ENCODE data around the gene FHIT. TPM values are rescaled to one million over a fixed set of nuclear protein-coding genes. Genes with fewer than 3 reads are reported as not detected.
A peak's percentile ranks its signal among the peaks of the same experiment; 100 is the strongest.

FHIT gene
- total RNA-seq, 1 experiment from 2014 or later, result 3.6 TPM

DNA sequence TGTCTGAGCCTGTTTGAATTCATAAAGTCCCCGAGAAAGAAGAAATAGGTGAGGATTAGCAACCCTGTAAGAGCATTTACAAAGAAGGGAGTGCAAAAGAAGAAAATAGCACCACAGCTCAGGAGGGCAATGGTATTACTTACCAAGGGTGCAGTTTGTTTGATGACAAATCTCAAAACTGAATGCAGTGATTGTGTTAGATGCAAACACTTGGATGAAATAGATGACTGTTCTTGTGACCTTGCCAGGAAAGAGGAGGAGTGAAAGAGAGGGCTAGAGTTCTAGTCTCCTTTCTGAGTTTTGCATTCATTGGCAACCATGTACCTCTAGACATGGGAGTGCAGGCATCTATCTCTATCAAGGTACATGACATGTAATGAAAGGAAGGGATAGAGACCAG, 1170.6 kb downstream of the FHIT start:
- DNase-seq (no peak), ATAC-seq (peak; percentile 24; the same call in 1 of the 2 replicates)
- H3F3A ChIP-seq (ENCODE audit: low read length, unreplicated experiment), result no peaks in the 10 kb centered on the region
- no peaks in the 10 kb centered on the region for H3K27me3 ChIP-seq (ENCODE audit: low read length)
- H3K4me1 ChIP-seq (ENCODE audit: insufficient read depth, low read length), result no peaks in the 10 kb centered on the region
- H4K20me1 ChIP-seq (ENCODE audit: low read length), result no peaks in the 10 kb centered on the region
- no peak overlapping the region for H3K9ac ChIP-seq (ENCODE audit: low read length)
- H3K27ac ChIP-seq (ENCODE audit: low read length), result no peak overlapping the region
- intact Hi-C loops (cut with micrococcal nuclease), result no loop called here
- TF ChIP-seq EZH2 (IDR thresholded peaks at IDR 0.05; ENCODE audit: low read length, unreplicated experiment), result no peak
- no peak for TF ChIP-seq EZH2phosphoT487 (IDR thresholded peaks at IDR 0.05; ENCODE audit: borderline replicate concordance, low read length)
- TF ChIP-seq, protein P1, sequence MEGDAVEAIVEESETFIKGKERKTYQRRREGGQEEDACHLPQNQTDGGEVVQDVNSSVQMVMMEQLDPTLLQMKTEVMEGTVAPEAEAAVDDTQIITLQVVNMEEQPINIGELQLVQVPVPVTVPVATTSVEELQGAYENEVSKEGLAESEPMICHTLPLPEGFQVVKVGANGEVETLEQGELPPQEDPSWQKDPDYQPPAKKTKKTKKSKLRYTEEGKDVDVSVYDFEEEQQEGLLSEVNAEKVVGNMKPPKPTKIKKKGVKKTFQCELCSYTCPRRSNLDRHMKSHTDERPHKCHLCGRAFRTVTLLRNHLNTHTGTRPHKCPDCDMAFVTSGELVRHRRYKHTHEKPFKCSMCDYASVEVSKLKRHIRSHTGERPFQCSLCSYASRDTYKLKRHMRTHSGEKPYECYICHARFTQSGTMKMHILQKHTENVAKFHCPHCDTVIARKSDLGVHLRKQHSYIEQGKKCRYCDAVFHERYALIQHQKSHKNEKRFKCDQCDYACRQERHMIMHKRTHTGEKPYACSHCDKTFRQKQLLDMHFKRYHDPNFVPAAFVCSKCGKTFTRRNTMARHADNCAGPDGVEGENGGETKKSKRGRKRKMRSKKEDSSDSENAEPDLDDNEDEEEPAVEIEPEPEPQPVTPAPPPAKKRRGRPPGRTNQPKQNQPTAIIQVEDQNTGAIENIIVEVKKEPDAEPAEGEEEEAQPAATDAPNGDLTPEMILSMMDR (conservative IDR thresholded peaks at IDR 0.05; ENCODE audit: low read depth, low read length), result no peak
- peaks cover 3% of the 10 kb centered on the region; the same call in 1 of the 2 replicates for H3K9me3 ChIP-seq (ENCODE audit: low read length)
- H3K36me3 ChIP-seq (ENCODE audit: low read depth, low read length), result no peaks in the 10 kb centered on the region
- ChIA-PET CTCF (interaction anchor here (0.5 kb wide), 1 partner anchor 70 kb away, joined by 3 read pairs; no protein-coding TSS in a partner anchor), POLR2A (ENCODE audit: unreplicated experiment) (no interaction called here)
- H3K4me3 ChIP-seq (ENCODE audit: low read length), result no peak overlapping the region
- BruUV-seq (replicated peaks), result no TSS peak
- no peaks in the 10 kb centered on the region for H3K79me2 ChIP-seq (ENCODE audit: low read length)
- H3K4me2 ChIP-seq (ENCODE audit: low read length), result no peak overlapping the region
- H2AFZ ChIP-seq (ENCODE audit: low read length), result no peak overlapping the region
- no peaks in the 10 kb centered on the region for H3K9me2 ChIP-seq (replicated peaks; ENCODE audit: low read length)

- no peaks in the 10 kb centered on the region for H3K79me2 ChIP-seq (ENCODE audit: low read length)
- H3K27me3 ChIP-seq (ENCODE audit: low read length), result no peaks in the 10 kb centered on the region
- ChIA-PET POLR2A (ENCODE audit: unreplicated experiment) (no interaction called here), CTCF (no interaction called here)
- no peak overlapping the region for H3K27ac ChIP-seq (ENCODE audit: low read length)
- no peaks in the 10 kb centered on the region for H3K4me1 ChIP-seq (ENCODE audit: insufficient read depth, low read length)
- H3K9me2 ChIP-seq (replicated peaks; ENCODE audit: low read length), result no peaks in the 10 kb centered on the region
- H3K4me2 ChIP-seq (ENCODE audit: low read length), result no peak overlapping the region
- no peaks in the 10 kb centered on the region for H3K36me3 ChIP-seq (ENCODE audit: low read depth, low read length)
- ATAC-seq, result no peak
- no peak overlapping the region for H3K4me3 ChIP-seq (ENCODE audit: low read length)
- intact Hi-C loops (cut with micrococcal nuclease), result no loop called here
- no peak overlapping the region for H2AFZ ChIP-seq (ENCODE audit: low read length)
- no peaks in the 10 kb centered on the region for H3F3A ChIP-seq (ENCODE audit: low read length, unreplicated experiment)
- peaks cover 3% of the 10 kb centered on the region; the same call in 1 of the 2 replicates for H3K9me3 ChIP-seq (ENCODE audit: low read length)
- H4K20me1 ChIP-seq (ENCODE audit: low read length), result no peaks in the 10 kb centered on the region
- H3K9ac ChIP-seq (ENCODE audit: low read length), result no peak overlapping the region
- DNase-seq, result no peak
- BruUV-seq (replicated peaks), result no TSS peak
- TF ChIP-seq, protein P1 (conservative IDR thresholded peaks at IDR 0.05; ENCODE audit: low read depth, low read length), result no peak
- no peak for TF ChIP-seq EZH2 (IDR thresholded peaks at IDR 0.05; ENCODE audit: low read length, unreplicated experiment)
- TF ChIP-seq EZH2phosphoT487 (IDR thresholded peaks at IDR 0.05; ENCODE audit: borderline replicate concordance, low read length), result no peak
Measured at GRCh38 chr3:60079076-60079475, 1172.2 kb downstream of the FHIT start.

- Histone ChIP-seq H3K4me2 (ENCODE audit: low read length) (peak overlapping the region; percentile 19; the same call in 1 of the 2 replicates), H3F3A (ENCODE audit: low read length, unreplicated experiment) (no peaks in the 10 kb centered on the region), H3K36me3 (ENCODE audit: low read depth, low read length) (no peaks in the 10 kb centered on the region), H3K4me3 (ENCODE audit: low read length) (no peak overlapping the region), H3K4me1 (ENCODE audit: insufficient read depth, low read length) (no peaks in the 10 kb centered on the region), H3K27me3 (ENCODE audit: low read length) (no peaks in the 10 kb centered on the region), H3K9me2 (replicated peaks; ENCODE audit: low read length) (no peaks in the 10 kb centered on the region), H2AFZ (ENCODE audit: low read length) (no peak overlapping the region), H3K9me3 (ENCODE audit: low read length) (no peaks in the 10 kb centered on the region), H4K20me1 (ENCODE audit: low read length) (no peaks in the 10 kb centered on the region), H3K27ac (ENCODE audit: low read length) (no peak overlapping the region), H3K79me2 (ENCODE audit: low read length) (no peaks in the 10 kb centered on the region), H3K9ac (ENCODE audit: low read length) (no peak overlapping the region)
- intact Hi-C loops (cut with micrococcal nuclease), result no loop called here
- DNase-seq (no peak), ATAC-seq (no peak)
- ChIA-PET CTCF (no interaction called here), POLR2A (ENCODE audit: unreplicated experiment) (no interaction called here)
- TF ChIP-seq EZH2phosphoT487 (IDR thresholded peaks at IDR 0.05; ENCODE audit: borderline replicate concordance, low read length) (no peak), EZH2 (IDR thresholded peaks at IDR 0.05; ENCODE audit: low read length, unreplicated experiment) (no peak)
- TF ChIP-seq, protein P1 (conservative IDR thresholded peaks at IDR 0.05; ENCODE audit: low read depth, low read length), result no peak
- BruUV-seq (replicated peaks), result no TSS peak
Measured at GRCh38 chr3:60076331-60076730, 1174.9 kb downstream of the FHIT start.

All from PC-3 (cell line).